NCI-H2227 (cell line): ENCODE measurements around the gene SLC38A10.

Experiments
- DNase-seq: peaks from one replicate; lab custom pipeline; 2025; ENCODE audit not compliant: unreplicated experiment; lab: John Stamatoyannopoulos, UW

SLC38A10 gene

DNA sequence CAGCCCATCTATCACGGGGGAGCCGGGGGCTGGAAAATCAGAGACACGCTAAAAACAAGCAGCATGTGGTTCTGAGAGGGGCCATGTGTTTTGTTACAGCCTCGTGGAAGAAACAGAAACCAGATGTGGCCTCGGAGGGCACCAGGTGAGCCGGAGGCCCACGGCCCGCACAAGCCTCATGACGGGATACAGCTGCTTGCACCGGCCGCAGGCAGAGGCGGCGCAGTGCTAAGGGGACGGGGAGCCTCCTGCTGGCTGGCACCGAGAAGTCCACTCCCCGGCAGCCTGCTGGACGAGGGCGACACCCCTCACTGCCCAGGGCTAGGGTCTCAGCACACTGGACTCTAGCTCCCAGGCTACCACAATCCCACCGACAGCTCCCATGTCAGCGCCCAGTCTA is 36.8 kb downstream of the SLC38A10 start:
- DNase-seq: no peak

GRCh38 chr17:81257533-81257932 is 37.6 kb downstream of the SLC38A10 start:
- DNase-seq: no peak

GRCh38 chr17:81256616-81257015 is 38.5 kb downstream of the SLC38A10 start:
- no peak for DNase-seq

GRCh38 chr17:81254955-81255717 is 40.0 kb downstream of the SLC38A10 start:
- DNase-seq: peak; percentile 94

- DNase-seq: peak; percentile 60
Measured at GRCh38 chr17:81253358-81254131, 41.6 kb downstream of the SLC38A10 start.

DNA sequence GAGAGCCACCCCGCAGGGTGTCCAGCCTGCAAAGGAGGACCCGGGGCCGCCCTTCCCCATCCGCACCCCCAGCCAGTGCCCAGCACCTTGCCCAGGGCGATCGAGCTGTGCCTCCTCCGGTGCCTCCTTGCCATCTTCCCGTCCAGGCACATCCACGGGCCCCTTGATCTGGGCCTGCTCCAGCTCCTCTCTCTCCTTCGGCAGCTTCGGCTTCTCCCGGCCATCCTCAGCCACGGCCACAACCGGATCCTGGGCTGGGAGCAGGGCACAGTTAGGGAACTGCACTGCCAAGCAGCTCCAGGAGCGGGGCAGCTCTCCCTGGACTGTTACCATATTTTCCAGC is 42.1 kb downstream of the SLC38A10 start:
- DNase-seq: no peak

- DNase-seq: peak; percentile 45
Measured at GRCh38 chr17:81252326-81252986, 42.7 kb downstream of the SLC38A10 start.

- peak; percentile 55 for DNase-seq
Measured at GRCh38 chr17:81251709-81252301, 43.3 kb downstream of the SLC38A10 start.

GRCh38 chr17:81251094-81251708 is 43.9 kb downstream of the SLC38A10 start:
- DNase-seq: peak; percentile 44

DNA sequence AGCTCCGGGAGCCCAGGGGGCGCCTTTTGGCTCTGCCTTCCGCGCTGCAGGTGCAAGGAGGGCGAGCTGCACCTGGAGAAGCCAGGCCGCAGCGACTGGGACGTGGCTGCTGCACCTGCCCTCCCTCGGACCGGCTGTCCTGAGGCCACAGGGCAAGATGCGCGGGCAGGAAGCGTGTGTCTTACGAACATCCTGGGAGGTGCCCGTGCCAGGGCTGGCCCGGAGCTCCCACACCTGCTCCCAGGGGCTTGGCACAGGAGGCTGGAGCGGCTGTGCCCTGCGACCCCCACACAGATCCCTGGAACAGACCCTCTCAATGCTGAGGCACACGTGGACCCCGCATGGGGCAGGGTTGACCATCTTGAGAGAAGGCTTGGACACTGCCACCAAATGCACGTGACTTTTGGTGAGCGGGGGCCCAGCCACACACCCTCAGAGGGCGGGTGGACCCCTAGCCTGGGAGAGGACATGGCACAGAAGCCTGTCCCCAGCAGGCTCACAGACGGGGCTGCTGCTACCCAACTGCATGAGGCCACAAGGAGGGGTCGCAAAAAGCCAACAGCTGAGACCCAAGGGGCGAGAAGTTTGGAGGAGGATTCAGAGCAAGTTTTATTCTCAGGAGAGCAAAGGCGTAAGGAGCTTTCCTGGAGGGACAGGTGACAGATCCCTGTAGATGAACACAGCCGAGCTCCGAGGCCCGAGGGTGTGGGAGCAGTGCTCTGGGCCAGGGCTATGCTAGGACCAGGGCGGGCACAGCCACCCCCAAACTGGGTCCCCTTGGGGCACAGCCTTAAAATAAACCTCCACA is 44.6 kb downstream of the SLC38A10 start:
- no peak for DNase-seq

GRCh38 chr17:81249223-81250040 is 45.7 kb downstream of the SLC38A10 start:
- DNase-seq: peak; percentile 23

- DNase-seq: no peak
Measured at GRCh38 chr17:81248649-81249048, 46.5 kb downstream of the SLC38A10 start.

- no peak for DNase-seq
Measured at GRCh38 chr17:81247339-81247990, 47.6 kb downstream of the SLC38A10 start.

- no peak for DNase-seq
Measured at GRCh38 chr17:81246679-81247338, 48.3 kb downstream of the SLC38A10 start.

GRCh38 chr17:81246343-81246670 is 48.8 kb downstream of the SLC38A10 start:
- DNase-seq: no peak

DNA sequence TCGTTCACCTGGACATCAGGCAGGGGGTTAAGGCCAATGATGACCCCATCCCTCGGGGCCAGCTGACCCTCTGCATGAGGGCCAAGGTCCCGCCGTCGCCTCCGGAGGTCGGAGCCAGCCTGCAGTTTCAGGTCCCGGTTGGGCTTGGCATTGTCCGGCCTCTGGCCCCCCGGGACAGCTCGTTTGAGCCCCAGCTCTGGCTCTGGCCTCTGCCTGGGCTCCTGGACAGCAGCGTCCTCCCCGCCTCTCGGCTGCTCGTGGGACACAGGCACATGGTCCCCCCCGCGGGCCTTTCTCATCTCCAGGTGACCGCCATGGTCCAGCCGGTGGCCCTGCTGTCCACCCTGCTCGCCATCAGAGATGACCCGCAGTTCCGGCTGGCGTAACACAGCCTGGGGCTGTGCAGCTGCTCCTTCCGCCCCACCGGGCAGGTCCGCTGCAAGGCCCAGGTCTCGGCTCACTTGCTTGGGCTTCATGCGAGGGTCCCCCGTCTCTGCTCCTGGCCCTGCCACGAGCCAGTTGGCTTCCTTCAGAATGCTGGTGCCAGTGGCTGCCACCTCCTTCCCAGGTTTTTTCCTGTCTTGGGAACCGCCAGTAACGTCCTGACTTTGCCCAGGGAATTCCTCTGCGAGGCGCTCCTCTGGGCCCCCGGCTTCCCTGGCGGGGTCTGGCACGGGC is 49.3 kb downstream of the SLC38A10 start:
- no peak for DNase-seq

DNA sequence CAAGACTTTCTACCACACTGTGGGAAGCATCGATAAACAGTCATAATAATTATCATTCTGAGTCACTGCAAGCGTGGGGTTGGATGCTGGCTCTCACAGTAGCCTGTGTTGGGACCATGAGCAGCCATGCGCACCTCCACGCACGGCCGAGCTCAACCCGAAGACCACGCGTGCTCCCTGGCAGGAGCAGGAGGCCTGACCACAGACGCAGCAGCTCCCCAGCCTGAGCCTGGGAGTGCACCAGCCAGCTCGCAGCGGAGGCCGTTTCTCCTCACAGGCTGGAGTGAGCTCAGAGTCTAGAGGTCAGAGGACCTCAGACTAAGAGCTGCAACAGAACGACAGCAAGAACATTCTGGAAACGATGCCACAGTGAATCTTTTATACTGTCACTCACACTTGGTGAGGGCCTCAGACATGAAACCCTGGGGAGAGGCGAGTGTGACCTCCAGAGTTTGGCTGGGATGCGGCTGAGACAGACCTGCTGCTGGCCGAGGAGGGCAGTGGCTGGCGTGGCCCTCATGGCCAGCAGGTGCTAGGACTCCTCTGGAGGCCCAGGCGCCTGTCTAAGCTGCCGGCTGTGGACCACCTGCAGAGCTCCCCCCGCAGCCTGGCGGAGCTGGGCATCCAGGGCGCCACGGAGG is 50.0 kb downstream of the SLC38A10 start:
- no peak for DNase-seq
